PC-3 (cell line): ENCODE measurements around the gene FAM43B.

Source experiments
- EZH2 ChIP-seq: fragments of 300-600 bp; sonication (generic); IDR thresholded peaks from one replicate; pipeline ENCODE4 v1.6.1; 2017; ENCODE audit warnings: antibody characterized with exemption, mild to moderate bottlenecking, low read length; ENCODE audit not compliant: unreplicated experiment
- TF ChIP-seq, protein P1 (sequence below): fragments of 300-600 bp; sonication (generic); conservative IDR thresholded peaks from 2 replicates; pipeline ENCODE4 v1.5.1; 2017; ENCODE audit warnings: antibody characterized with exemption, low read depth, mild to moderate bottlenecking, low read length

DNA sequence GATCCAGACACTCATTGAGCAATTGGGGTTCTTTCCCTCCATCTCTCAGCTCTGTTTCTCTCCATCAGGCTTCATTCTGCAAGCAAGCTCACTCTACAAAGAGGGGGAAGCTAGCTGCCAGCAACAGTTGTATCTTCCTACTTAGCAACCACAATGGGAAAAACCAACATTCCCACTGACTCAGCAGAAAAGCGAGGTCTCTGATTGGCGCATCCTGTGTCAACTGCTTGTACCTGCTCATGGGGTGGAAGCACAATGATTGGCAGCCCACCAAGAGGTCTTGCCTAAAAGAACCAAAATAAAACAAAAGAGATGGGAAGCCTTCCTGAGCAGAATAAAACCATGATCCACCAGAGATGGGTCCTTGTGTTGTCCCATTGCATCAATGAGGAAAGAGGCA is 32.5 kb downstream of the FAM43B start:
- TF ChIP-seq EZH2 = no peak
- TF ChIP-seq, protein P1, sequence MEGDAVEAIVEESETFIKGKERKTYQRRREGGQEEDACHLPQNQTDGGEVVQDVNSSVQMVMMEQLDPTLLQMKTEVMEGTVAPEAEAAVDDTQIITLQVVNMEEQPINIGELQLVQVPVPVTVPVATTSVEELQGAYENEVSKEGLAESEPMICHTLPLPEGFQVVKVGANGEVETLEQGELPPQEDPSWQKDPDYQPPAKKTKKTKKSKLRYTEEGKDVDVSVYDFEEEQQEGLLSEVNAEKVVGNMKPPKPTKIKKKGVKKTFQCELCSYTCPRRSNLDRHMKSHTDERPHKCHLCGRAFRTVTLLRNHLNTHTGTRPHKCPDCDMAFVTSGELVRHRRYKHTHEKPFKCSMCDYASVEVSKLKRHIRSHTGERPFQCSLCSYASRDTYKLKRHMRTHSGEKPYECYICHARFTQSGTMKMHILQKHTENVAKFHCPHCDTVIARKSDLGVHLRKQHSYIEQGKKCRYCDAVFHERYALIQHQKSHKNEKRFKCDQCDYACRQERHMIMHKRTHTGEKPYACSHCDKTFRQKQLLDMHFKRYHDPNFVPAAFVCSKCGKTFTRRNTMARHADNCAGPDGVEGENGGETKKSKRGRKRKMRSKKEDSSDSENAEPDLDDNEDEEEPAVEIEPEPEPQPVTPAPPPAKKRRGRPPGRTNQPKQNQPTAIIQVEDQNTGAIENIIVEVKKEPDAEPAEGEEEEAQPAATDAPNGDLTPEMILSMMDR = no peak
